Stimulated activated CD8-positive, alpha-beta memory T cell treated with anti-CD3 and anti-CD28 coated beads, Interleukin-12 subunit alpha, Interleukin-12 subunit beta, amount 100 ng/mL, for 24 hours (primary cell): ENCODE data around the gene GYPB.
"Not testable (repeated sequence)": the region's sequence is repeated elsewhere in the genome, so short reads cannot be mapped to it uniquely, and the experiment has no call there.

Experiments used
- DNase-seq: peaks from one replicate; pipeline ENCODE4 v3.0.0-alpha.2; 2020; ENCODE audit errors: extremely low read depth

Gene GYPB

DNA sequence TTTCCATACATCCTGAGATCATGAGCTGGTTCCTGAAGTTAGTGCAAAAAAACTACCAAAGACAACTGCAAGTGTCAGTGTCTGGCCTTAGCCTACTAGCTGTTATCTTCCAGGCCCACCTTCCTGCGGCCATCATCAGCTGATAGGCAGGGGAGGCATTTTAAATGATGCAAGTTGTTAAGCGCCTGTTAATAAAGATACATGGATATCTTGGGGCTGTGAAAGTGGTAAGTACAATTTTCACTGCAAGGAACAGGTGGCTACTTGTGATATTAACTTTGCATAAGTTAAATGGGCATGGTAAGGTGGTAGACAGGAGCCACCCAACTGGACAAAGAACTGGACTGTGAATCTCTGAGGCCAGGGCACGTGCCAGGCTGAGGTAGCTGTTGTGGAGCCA lies at the start of gene GYPB:
TSS of gene GYPB (minus strand) at position 104 of the 400 bp plus-strand sequence. CDS start at position 11, 93 bp downstream.
- DNase-seq, result not testable (repeated sequence)

DNA sequence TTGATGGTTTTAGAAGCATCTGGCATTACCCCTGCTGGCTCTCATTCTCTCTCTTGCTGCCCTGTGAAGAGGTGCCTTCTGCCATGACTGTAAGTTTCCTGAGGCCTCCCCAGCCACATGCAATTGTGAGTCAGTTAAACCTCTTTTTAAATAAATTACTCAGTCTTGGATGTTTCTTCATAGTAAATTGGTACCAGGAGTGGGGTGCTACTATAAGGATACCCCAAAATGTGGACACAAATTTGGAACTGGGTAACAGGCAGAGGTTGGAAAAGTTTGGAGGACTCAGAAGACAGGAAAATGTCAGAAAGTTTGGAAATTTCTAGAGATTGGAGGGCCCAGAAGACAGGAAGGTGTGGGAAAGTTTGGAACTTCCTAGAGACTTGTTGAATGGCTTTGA lies 42.4 kb upstream of the GYPB start:
- DNase-seq, result not testable (repeated sequence)

DNA sequence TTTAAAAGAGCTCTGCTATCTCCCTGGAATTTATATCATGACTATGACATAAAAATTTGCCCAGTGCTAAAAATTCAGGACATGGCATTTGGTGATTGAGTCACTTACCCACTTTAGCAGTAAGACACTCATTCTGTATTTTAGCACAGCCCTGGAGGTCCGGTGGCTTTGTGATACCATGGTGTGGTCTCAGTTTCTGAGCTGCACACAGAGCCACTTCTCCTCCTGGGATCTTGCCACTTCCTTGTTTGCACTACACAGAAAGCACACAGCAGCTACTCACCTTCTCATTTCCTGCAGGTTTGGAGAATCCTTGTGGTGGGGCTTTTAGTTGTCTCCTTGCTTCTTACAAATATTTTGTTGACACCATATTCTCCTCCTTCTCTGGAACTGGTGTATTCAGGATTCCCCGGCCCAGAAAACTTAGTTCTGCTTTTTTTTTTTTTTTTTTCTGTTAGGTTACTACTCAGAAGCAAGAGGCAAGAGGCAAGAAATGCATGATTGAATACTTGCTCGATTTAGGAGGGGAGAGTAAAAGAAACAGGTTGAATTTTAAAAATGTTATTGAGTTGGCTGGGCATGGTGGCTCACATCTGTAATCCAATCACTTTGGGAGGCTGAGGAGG lies 41.2 kb upstream of the GYPB start:
- DNase-seq, result not testable (repeated sequence)

DNA sequence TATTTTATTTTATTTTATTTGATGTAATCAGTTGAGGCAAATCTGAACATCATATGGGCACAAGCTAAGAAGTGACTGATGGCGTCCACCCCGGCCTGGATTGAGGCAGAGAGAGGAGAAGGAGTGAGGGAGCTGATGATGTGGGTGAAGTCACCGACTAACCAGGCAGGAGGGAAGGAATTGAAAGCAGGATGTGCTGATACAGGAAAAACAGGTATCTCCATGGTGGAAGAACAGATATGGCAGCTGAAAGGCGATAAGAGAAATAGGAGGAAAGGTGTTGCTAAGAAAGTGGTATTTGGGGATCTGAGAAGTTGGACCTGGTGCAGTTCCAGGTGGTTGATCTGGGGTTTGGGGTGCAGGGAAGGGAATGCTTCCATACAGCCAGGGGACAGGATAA lies 37.6 kb upstream of the GYPB start:
- no peak for DNase-seq

DNA sequence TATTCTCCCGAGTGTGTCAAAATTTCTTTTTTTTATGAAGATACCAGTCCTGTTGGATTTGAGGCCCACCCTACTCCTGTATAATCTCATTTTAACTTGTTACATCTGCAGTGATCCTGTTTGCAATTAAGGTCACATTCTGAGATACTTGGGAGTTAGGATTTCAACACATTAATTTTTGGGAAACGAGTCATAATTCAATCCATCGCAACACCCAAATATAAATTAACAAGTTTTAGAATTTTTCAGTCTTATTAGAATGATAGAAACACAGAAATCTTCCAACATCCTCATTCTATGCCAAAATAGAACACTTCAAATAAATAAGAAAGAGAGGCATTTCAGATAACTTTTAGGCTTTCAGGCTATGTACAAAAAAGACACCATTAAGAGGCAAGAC lies 36.2 kb upstream of the GYPB start:
- DNase-seq, result not testable (repeated sequence)

DNA sequence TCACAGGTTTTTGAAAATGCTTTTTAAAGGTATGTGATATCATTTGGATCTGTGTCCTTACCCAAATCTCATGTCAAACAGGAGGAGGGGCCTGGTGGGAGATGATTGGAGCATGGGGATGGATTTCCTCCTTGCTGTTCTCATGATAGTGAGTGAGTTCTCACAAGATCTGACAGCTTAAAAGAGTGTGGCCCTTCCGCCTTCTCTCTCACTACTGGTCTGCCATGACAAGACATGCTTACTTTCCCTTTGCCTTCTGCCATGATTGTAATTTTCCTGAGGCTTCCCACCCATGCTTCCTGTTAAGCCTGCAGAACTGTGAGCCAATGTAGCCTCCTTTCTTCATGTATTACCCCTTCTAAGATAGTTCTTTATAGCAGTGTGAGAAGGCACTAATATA lies 32.3 kb upstream of the GYPB start:
- not testable (repeated sequence) for DNase-seq

DNA sequence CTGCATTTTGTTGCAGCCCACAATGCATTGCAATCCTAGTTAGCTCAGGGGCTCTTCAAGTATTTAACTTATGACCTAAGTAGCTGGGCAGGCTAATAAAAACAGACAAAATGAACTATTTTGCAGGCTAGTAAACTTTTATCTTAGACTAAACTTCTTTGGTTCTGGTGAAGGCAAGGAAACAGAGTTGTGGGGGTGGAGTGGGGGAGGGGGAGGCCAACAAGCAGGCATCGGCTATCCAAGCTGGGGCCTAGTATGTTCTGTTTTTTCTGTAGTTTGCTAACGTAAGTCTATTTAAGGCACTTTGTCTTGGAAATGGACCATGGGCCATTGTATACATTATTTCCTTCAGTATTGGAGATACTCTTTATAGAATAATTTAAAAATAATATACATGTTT lies 31.5 kb upstream of the GYPB start:
- not testable (repeated sequence) for DNase-seq

DNA sequence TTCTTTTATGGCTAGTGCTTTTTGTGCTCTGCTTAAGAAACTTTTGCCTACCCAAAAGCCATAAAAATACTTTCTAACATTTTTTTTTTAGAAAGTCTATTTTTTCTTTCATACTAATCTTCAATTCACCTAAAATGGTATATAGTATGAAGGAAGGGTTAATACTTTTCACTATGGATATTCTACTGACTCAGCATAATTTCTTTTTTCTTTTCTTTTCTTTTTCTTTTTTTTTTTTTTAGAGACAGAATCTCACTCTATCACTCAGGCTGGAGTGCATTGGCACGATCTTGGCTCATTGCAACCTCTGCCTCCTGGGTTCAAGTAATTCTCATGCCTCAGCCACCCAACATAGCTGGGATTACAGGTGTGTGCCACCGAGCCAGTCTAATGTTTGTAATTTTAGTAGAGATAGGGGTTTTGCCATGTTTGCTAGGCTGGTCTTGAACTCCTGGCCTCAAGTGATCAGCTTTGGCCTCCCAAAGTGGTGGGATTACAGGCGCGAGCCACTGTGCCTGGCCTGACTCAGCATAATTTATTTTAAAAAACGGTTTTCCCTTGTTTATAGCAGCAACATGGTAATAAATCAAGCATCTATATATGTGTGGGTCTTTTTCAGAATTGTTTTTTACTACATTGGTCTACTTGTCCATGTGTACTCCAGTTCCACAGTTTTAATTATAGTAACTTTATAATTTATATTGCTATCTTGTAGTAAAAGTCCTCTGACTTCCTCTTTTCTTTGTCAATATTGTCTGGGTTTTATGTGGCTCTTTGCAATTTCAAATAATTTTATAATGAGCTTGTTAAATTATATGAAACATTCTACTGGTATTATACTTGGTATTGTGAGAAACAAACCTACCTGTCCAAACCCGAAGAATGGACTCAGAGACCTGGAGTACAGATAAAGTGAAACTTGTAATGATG lies 30.6 kb upstream of the GYPB start:
- not testable (repeated sequence) for DNase-seq

DNA sequence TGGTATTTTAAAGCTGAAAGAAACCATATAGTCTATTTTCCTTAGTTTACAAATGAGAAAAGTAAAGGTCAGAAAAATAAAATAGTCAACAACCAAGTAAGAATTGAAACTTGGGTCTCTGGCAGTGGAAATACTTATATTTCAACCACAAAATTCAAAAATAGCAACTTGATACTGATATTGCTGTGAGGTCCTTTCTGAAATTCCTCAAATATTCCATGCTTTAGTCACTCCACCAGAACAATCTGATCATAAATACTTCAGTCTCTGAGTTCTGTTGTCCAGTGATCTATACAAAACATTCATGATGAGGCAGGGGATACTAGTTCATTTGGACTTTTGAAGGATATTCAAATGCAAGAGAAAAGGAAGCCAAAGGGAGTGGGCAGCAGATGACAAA lies 25.8 kb upstream of the GYPB start:
- DNase-seq, result not testable (repeated sequence)

DNA sequence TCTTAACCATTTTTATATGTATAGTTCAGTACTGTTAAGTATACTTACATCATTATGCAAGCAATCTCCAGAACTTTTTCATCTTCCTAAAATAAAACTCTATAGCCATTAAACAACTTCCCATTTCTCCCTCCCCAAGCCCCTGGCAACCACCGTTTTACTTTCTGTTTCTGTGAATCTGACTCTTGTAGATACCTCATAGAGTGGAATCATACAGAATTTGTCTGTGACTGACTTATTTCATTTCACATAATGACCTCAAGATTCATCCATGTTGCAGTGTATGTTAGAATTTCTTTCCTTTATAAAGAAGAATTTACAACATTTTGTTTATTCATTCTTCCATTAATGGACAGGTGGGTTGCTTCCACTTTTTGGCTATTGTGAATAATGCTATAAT lies 13.4 kb upstream of the GYPB start:
- not testable (repeated sequence) for DNase-seq

DNA sequence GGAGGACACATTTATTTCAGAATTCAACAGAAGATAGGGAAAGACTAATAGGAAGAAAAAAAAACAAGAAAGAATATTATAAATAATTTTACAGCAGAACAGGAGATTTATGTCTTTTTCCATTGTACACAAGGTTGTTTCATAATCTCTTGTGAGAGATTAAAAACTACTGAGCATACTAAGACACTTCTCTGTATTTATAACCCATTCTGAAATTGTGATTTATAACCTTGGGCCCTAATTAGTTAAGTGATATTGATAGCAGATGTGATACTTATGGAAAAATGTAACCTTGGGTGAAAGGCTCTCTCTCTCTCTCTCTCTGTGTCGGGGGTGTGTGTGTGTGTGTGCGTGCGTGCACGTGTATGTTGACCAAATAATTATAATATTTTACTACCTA lies 12.7 kb upstream of the GYPB start:
- DNase-seq, result not testable (repeated sequence)

DNA sequence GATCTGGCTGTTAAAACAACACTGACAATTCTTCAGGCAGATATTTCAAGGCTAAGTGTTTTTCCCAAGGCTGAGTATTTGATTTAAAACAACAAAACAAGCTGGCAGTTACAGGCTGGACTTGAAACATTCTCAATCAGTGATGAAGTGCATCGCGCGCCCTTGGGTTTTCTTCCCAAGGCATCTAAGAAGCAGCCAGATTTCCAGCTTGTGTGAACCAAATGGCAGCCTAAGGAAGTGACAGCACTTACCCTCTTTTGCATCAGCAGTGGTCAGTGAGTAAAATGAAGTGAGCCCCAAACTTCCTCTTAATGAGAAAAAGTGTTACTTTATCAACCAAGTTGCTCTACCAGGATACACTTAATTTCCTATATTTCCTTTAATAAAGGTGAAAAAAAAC lies 12.2 kb upstream of the GYPB start:
- DNase-seq, result not testable (repeated sequence)

DNA sequence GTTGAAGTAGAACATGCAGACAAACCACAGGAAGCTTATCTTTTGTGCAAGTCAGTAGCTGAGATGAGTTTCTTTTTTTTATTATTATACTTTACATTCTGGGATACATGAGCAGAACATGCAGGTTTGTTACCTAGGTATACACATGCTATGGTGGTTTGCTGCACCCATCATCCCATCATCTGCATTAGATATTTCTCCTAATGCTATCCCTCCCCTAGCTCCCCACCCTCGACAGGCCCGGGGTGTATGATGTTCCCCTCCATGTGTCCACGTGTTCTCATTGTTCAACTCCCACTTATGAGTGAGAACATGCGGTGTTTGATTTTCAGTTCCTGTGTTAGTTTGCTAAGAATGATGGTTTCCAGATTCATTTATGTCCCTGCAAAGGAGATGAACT lies 11.5 kb upstream of the GYPB start:
- DNase-seq, result not testable (repeated sequence)

DNA sequence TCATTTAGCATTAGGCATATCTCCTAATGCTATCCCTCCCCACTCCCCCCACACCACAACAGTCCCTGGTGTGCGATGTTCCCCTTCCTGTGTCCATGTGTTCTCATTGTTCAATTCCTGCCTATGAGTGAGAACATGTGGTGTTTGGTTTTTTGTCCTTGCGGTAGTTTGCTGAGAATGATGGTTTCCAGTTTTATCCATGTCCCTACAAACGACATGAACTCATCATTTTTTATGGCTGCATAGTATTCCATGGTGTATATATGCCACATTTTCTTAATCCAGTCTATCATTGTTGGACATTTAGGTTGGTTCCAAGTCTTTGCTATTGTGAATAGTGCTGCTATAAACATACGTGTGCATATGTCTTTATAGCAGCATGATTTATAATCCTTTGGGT lies 7.5 kb upstream of the GYPB start:
- not testable (repeated sequence) for DNase-seq

DNA sequence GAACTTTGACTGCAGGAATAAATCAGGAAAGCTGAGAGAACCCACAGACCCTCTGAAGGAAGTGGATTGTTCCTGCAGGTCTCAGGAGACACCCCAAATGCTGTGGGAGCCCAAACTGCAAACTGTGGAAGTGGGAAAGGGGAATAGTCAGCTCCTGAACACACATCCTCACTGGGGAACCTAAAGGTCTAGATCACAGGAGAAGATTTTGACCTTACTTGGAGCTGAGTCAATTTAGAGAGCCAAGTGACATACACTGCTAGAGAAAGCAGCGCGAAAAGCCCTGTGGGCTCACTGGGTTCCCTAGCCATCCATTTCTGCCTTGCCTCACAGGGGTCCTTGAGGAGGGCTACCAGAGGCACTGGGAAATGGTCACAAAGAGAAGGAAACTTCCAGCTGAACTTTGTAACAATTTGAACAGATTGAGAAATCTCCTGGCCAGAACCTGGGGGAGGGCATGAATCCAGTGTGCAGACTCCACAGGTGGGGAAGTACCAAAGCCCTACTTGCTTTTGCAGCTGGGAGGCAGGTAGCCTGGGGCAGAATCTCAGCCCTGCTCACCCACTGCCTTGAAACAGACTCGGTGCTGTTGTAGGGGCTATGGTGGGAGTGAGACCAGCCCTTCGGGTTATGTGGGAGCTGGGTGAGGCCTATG lies 5.3 kb upstream of the GYPB start:
- DNase-seq, result not testable (repeated sequence)

DNA sequence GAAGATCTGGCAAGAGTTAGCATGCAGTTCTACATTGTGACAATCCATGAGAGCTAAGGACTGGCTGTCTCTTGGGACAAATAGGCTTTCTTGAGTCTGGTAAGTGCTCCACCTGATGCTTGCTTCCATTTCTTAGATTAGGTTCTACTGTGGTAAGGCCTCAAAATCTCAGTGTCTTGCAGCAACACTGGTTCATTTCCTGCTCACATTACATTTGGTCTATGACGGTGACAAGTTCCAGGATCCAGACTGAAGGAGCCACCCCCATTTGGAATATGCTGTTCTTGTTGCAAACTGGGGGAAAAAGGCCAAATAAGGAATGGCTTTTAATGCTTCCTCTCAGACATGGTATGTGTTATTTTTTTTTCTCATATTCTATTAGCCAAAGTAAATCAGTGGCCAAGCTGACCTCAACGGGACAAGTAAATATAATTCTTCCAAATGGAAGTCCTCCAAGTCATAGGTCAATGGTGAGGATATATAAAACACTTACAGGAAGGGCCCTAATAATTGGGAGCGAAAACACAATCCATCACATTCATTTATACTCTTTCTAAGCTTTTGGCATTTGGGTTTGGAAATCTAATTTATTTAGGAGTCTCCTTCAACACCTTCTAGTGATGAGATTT lies 3.7 kb upstream of the GYPB start:
- DNase-seq, result not testable (repeated sequence)

DNA sequence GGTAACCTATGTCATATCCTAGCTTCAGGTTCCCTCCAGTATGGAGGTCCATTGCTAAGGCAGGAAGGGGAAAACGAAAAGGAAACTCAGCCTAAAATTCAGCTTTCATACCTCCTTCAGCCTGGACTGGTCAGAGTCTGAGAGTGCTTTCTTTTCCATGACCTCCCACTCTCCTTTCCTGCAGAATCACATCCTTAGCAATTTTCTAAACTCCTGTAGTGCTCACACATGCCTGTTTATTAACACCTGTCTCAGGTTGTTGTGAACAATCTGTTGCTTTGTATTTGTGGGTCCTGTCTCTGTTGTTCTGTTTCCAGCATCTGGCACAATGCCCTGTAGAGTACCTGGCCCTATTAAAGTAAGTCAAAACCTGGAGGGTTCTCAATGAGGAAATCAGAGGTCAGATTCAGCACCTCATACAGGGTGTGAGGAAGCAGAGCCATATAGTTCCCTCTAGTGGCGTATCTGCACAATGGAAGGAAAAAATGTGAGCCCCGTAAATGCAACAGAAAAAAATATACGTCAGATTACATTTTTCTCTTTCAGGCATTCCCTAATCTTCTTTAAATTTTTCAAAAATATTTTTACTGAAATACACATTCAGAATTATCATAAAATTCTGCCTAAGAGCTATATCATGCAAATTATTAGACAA lies 2.3 kb upstream of the GYPB start:
- not testable (repeated sequence) for DNase-seq

DNA sequence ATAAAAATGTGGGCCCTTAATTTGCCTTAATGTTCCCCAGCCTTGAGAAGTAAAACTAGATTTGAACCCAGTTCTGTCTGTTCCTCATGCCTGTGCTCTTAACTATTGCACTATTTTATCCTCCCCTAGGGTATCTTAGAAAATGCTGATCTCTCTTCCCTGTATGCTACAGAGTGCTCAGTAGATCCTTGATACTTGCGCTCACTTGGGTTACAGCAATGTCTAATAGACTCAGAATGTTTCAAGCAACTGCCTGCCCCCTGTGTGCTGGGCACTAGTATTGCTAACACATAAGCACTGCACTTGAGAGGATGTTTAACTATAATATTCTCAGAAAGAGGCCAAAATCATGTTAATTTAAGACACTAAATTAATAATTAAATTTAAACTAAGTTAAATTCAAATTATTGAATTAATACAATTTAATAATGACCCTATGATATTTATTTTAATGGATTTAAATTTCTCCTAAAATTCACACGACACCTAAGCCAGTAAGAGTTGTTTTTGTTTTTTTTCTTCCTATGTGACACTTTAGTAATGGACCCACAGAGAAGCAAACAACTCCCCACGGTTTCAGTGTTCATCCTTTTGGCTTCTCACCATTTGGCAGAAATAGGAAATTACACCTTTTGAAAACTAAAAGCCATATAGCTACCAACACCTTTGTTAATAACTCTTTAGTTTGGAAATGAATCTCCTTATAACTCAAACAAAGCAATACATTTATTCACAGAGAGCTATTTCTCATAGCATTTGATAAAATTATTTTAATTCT lies 768 bp downstream of the GYPB start:
- DNase-seq, result not testable (repeated sequence)

DNA sequence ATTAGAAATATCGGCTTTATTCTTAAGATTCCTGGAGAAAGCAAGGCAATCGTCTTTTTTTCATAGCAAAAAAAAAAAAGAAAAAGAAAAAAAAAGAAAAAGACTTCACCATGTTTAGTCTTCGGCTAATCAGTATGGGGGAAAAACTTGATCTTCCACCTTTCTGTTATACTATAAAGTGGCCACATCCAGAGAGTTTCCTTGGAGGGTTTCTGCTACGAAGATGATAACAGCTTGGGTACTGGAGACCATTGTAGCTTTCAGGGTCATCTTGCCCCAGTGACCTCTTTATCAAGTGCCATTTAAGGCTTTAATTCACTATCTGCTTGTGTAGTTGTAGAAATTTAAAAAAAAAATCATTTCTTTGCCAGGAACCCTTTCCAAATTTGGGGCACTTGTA lies 1.9 kb downstream of the GYPB start:
- not testable (repeated sequence) for DNase-seq

DNA sequence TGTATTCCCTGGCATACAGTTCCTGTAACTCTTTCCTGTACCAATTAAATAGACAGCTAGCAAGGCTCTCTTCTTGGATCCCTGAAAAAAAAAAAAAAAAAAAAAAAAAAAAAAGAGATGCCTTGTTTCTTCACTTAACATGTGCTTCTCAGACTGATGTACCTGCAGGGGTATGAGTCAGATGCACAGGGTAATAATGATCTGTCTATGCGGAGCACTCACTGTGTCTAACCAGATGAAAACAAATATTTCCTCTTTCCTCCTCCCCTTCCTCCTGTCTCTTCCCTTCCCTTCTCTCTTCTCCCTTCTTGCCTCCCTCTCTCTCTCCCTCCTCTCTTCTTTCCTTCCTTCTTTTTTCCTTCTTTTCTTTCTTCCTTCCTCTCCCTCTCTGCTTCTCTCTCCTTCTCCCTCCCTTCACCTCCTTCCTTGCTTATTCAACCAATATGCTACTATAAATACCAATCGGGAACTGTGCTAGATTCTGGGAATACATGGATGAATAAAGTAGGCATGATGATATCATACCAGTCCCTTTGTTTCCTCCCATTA lies 3.0 kb downstream of the GYPB start:
- DNase-seq, result not testable (repeated sequence)
